NCI-H2196 (cell line): Measurements from ENCODE around the gene ANG.

Source experiments
- DNase-seq: peaks from one replicate; lab custom pipeline; 2025; ENCODE audit not compliant: unreplicated experiment; lab: John Stamatoyannopoulos, UW

ANG gene

GRCh38 chr14:20675669-20676068, 12.9 kb upstream of the ANG start:
- DNase-seq: no peak

- no peak for DNase-seq
Measured at GRCh38 chr14:20676072-20676471, 12.5 kb upstream of the ANG start.

GRCh38 chr14:20679907-20680306, 8.7 kb upstream of the ANG start:
- DNase-seq: no peak

GRCh38 chr14:20680363-20680762, 8.2 kb upstream of the ANG start:
- DNase-seq: no peak

GRCh38 chr14:20680843-20681347, 7.7 kb upstream of the ANG start:
- no peak for DNase-seq

- DNase-seq: peak; percentile 22
Measured at GRCh38 chr14:20681348-20682126, 7.0 kb upstream of the ANG start.

- DNase-seq: no peak
Measured at GRCh38 chr14:20682127-20682434, 6.5 kb upstream of the ANG start.

- DNase-seq: peak; percentile 24
Measured at GRCh38 chr14:20682435-20683124, 6.0 kb upstream of the ANG start.

- peak; percentile 32 for DNase-seq
Measured at GRCh38 chr14:20683125-20683890, 5.3 kb upstream of the ANG start.

GRCh38 chr14:20683891-20684661, 4.5 kb upstream of the ANG start, which contains the start of gene RNASE4:
Gene RNASE4 (plus strand): TSS chr14:20684560. CDS start chr14:20699372, 14,812 bp downstream.
- DNase-seq: peak; percentile 19

- DNase-seq: no peak
Measured at GRCh38 chr14:20684662-20685456, 3.7 kb upstream of the ANG start.

- no peak for DNase-seq
Measured at GRCh38 chr14:20686386-20687143, 2.0 kb upstream of the ANG start.

- DNase-seq: no peak
Measured at GRCh38 chr14:20687362-20688166, 1.0 kb upstream of the ANG start.

GRCh38 chr14:20690848-20691640, 2.5 kb downstream of the ANG start:
- peak; percentile 57 for DNase-seq

GRCh38 chr14:20692116-20692751, 3.7 kb downstream of the ANG start:
- no peak for DNase-seq

GRCh38 chr14:20696764-20697163, 8.2 kb downstream of the ANG start:
- no peak for DNase-seq
